NCI-H1930 (cell line): ENCODE results near the gene STK33.
A peak's percentile ranks its signal among the peaks of the same experiment; 100 is the strongest.

ENCODE experiments used
- DNase-seq, 2 experiments: peaks; one replicate each; lab custom pipeline; 2025; lab: John Stamatoyannopoulos, UW

Gene STK33

DNA sequence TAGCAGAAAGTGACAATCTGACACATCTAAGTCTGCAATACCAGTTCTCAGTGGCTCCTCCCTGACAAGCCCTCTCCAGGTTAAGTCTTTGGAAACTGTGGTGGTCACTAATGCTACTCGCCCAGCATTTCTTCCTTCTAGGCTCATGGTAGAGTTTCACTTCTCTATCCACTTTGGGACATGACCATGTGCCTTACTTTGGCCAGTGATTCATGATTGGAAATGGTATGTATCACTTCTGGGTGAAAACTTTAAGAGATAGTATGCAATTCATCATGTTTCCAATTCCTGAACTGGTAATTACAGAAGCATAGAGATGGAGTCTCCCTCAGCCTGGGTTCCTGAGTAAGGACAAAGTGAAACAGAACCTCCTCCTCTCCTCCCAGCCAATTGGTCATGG lies 178.8 kb downstream of the STK33 start:
- DNase-seq: no peak

DNA sequence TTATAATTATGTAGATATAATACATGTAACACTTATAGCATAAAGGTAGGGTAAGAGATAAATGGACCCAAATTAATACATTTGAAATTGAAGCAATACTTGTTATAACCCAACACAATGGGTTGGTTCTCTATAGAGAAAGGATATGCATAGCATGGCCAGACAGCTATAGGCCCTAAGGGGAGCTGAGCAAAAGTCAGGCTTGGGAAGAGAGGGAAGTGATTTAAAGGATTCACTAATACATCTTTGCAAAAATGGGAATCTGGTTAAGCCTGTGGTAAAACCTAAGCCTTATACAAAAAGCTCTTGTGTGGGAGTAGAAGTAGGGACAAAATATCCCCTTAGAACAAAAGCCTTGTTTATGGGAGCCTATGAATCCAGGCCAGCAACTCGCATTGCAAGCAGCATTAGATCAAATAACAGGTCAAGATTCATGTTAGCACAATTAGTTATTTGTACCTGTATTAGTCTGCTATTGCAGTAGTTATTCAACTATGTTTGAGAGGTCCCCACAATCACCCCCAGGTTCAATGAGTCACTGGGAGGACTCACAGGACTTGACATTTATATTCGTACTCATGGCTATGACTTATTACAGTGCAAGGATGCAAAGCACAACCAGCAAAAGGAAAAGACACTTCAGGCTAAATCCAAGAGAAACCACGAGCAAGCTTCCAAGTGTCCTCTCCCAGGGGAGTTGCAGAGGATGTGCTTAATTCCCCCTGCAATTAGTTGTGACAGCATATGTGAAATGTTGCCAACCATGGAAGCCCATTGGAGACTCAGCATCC lies 185.7 kb downstream of the STK33 start:
- DNase-seq: peak in 1 of 2 experiments; percentile 6

- DNase-seq: no peak
These were observed 190.7 kb downstream of the STK33 start for GRCh38 chr11:8403310-8403709.

GRCh38 chr11:8392886-8393285 lies 201.1 kb downstream of the STK33 start:
- DNase-seq: no peak

DNA sequence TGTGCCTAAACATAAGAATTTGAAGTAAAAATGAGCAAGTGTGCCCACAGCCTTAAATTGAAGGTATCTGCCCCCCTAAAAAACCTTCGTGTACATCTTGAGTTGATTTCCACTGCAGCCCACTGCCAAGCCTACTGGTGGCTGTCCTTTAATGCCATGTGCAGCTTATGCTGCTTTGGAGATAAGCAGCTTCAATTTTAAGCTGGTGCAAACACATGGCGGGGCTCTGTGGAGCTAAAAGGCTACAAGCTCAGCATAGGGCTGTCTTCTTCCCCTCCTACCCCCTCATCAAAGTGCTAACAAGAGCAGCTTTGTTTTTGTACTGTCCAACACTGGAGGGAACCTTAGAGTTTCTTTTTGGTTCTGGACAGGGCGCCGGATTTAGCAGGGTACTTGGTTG lies 201.9 kb downstream of the STK33 start:
- DNase-seq: no peak

DNA sequence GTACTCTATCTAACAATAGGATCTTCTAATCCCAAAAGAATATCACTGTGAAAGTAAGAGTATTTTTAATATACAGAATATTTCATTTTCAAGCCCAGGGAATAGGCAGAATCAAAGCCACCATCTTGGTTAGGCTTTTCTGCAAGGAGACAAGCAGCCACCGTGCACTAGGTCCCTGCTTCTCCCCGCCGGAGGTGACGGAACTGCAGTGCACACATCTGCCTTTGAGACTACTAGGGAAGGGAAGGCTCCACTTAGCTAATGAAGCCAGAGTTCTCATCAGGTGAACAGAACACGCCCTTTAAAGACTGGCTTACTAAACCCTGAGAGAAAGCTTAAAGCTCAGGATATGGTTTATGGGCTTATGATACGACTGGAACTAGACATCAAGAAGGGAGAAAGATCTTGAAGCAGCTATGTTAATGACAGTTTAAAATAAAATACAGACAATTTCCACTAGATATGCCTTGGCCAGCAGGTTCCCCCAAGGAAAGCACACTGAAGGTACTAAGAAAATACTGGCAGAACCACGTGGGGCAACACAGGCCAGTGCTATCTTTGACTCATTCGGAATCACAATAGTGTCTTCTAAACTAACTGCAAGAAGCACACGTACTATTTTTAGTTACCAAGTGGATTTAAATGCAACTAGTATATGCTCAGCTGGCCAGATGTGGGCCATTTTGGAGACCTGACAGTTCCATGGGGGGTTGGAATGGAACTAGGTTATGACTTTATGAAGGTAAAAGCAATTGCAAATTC lies 203.0 kb downstream of the STK33 start:
- no peak for DNase-seq

DNA sequence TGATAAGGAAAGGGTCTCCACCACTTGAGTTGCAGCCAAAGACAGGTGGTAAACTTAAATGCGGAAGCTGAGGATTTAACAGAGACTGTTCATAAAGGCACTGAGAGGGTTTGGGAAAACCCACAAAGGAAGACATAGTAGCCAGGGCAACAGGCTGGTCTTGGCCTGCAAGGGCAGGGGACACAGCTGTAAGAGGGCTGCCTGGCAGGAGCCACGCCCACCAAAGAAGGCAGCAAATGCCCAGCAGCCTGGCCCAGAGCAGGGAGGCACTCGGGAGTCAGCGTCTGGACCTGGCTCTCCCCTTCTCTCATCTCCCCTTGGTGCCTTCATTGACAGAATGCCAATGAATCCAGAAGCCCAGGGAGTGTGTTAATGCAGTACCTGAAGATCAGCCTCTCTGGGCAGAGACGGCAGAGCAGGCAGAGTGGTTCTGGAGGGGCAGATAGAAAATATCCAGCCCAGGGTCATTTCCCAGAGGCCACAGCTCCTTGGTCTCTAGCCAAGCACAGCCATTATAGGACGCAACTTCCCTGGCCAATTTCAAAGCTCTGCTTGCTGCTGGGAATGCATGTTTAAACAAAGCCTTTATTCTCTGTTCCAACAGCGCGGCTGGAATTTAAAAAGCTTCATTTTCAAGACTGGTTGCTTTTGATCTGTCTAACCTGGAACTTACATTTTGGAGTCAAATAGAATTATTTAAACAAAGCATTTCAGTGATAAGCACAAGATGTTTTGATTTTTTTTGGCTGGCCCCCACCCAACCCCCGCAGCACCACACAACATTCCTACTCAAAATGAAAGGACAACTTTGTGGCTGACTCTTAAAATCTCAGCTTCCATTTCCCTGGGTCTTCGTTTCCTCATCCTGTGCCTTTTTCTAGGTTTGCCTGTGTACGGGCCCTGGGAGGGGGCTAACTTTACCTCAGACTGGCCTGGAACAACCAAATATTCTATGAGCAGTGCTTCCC lies 204.7 kb downstream of the STK33 start:
- no peak for DNase-seq

DNA sequence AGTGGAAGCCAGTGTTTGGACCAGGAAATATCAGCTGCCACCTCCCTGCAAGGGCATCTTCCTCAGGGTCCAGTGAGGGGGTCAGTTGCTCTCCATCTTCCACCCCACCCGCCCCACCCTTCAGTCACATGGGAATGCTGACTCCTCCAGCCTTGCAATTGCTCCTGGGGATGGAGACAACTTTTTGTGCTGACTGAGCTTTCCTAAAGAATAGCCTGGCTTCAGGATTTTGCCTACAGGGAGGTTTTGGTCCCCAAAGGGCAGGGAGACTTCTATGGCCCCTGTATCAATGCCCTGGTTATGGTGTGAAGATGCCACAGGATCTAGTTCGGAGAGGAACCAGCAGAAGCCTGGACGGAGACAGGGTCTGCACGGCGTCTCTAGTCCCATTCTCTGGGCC lies 206.3 kb downstream of the STK33 start:
- no peak for DNase-seq

GRCh38 chr11:8387141-8387540 lies 206.9 kb downstream of the STK33 start:
- no peak for DNase-seq

DNA sequence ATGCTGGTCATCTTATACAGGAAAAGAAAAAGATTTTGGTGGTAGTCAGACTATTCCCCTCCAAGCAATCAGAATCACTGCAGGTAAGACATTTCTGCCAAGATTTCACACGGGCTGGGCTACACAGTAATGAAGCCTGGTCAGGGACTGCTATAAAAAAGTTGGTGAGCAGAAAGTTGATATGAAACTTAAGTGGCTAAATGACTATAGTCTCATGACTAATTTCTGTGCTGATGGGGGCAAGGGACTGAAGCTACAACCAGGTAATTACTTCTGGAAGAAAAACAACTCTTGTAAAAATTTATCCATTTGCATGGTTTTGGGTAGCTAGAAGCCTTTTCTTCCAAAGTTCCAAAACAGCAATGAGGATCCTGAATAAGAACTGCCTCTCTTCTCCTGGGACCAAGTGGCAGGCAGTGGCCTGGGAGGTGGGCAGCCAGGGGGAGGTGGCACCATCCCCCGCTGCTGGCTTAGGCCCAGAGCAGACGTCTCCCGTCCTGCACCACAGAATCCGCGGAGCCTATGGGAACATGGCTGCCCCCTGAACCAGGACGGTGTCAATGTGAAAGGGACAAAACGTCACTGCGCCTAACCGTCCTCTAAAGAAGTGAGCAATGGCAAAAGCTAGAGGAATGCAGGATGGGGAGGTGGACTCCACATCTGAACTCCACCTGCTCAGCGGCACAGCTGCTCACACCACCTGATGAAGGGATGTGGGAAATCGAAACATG lies 207.7 kb downstream of the STK33 start:
- DNase-seq: no peak

- no peak for DNase-seq
These were observed 209.7 kb downstream of the STK33 start for GRCh38 chr11:8384199-8384821.

GRCh38 chr11:8383627-8384026 lies 210.4 kb downstream of the STK33 start:
- no peak for DNase-seq

DNA sequence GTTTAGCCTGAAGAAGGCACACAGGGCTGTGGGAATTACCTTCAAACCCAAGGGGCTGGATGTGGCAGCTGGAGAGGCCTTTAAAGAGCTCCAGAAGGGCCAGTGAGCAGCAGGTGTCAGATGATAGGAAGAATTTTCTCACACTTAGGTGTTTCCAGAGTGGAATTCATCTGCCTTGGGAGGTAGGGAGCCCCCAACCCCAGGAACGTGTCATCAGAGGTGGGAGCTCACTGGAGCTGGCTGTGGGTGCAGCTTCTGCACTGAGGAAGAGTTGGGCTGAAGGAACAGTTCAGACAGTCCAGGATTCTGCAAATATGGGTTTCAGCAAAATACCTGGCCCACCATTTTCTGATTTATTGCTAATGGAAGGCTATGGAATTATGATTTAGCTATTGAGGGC lies 210.8 kb downstream of the STK33 start:
- no peak for DNase-seq

DNA sequence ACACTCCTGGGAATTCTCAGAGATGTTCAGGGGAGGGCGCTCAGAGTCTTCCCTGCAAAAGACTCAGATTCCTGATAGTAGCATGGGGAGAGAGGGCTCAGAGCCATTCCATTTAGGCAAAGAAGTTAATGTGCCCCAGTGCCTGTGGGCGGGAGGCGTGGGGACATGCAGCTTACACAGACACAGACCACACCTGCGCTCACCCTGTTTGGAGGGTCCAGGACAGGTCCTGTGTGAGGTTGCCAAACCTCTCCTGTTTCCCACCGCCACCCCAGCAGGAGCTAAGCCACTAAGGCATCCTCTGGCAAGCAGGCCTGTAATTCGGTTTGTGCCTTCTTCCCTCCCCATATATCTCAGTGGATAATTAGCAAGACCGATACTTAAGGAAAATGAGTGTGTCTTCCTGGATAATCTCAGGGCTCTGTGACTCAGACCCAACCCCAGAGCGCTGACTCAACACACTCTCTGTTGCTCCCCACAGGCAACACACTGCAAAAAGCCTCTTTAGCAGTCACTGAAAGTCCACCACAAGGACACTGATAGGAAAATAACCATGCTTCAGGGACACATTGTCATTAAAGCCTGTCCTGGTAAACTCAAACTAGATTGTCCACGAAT lies 211.5 kb downstream of the STK33 start:
- no peak for DNase-seq

DNA sequence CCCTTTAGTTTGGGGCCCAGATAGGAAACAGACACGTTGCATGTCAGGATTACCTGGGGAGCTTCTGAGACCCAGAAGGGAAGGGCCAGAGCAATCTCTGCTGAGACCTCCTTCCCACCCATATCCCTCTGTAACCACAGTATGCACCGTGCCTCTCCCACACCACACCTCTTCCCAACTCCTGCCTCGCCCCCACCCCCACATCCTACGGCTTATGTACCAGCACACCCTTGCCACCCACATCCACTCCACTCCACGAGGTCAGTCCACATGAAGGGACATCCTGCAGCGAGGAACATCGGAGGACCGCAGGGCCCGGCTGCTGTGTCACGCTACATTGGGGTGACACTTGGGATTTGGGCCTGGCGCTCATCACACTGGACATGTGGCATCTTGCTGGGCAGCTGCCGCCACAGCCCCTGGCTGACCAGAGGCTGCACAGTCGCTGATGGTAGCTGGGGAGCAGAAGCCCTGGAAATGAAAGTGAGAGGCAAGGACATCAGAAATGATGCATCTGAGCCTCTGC lies 212.1 kb downstream of the STK33 start:
- no peak for DNase-seq

GRCh38 chr11:8381343-8381742 lies 212.7 kb downstream of the STK33 start:
- DNase-seq: no peak

- no peak for DNase-seq
These were observed 218.1 kb downstream of the STK33 start for GRCh38 chr11:8375932-8376331.

DNA sequence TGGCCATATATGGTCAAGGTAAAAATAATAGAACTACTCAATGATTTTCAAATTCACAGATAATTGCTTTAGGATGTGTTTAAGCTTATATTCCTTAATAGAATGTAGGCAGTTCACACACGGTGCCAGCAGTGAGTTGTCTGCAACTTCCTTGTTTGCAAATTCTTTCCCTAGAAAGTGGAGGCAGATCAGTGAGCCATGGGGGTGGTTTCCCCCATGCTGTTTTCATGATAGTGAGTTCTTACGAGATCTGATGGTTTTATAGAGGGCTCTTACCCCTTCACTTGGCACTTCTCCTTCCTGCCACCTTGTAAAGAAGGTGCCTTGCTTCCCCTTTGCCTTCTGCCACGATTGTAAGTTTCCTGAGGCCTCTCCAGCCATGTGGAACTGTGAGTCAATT lies 218.6 kb downstream of the STK33 start:
- no peak for DNase-seq

- DNase-seq: no peak
These were observed 219.3 kb downstream of the STK33 start for GRCh38 chr11:8374716-8375115.
